Measurements from ENCODE around the gene ARIH2. TPM values are rescaled to one million over a fixed set of nuclear protein-coding genes. Genes with fewer than 3 reads are reported as not detected.
A peak's percentile ranks its signal among the peaks of the same experiment; 100 is the strongest.

The ARIH2 gene
- total RNA-seq, 2 experiments from 2014 or later, result 102 to 112 TPM

GRCh38 chr3:49021813-49022687 is 103.4 kb downstream of the ARIH2 start, which contains the start of gene NDUFAF3:
NDUFAF3 (plus strand) TSS chr3:49022121; CDS start chr3:49022145, 24 bp downstream.
- DNase-seq, result peak; percentile 94
- CTCF ChIA-PET, result interaction anchor here (0.6 to 19.2 kb wide), 13 partner anchors 10 to 586 kb away, joined by 3 to 319 read pairs (median 5); partner anchors contain the start of genes NICN1, P4HTM, QRICH1 and SLC25A20
- peak within 1 kb of the TSS; percentile 99 for H3K27ac Mint-ChIP-seq
- POLR2A ChIA-PET, result interaction anchor here (0.5 to 8.2 kb wide), 24 partner anchors 10 to 448 kb away, joined by 3 to 160 read pairs (median 4); partner anchors contain the start of genes ARIH2, DAG1, IP6K2 and P4HTM
- ATAC-seq, result peak; percentile 74
- peaks cover 61% of the 10 kb centered on the region for H3K4me1 Mint-ChIP-seq (ENCODE audit: low read depth)
- H3K36me3 Mint-ChIP-seq (ENCODE audit: low read depth), result peaks cover 57% of the 10 kb centered on the region
- no peaks in the 10 kb centered on the region for H3K9me3 Mint-ChIP-seq (ENCODE audit: insufficient read depth)
- H3K27me3 Mint-ChIP-seq (ENCODE audit: low read depth), result no peaks in the 10 kb centered on the region
- H3K4me3 Mint-ChIP-seq, result peak within 1 kb of the TSS; percentile 97

DNA sequence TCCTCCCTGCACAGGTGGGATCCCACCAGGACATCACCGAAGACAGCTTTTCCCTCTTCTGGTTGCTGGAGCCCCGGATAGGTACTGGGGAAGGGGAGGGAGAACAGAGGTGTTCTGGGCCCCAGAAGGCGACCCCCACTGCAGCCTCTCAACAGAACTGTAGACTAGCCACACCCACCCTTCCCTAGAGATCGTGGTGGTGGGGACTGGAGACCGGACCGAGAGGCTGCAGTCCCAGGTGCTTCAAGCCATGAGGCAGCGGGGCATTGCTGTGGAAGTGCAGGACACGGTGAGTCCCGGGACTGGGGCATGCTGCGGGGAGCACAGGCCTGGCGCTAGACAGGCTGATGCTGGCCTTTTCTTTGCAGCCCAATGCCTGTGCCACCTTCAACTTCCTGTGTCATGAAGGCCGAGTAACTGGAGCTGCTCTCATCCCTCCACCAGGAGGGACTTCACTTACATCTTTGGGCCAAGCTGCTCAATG is 104.1 kb downstream of the ARIH2 start:
- Mint-ChIP-seq H3K4me1 (ENCODE audit: low read depth) (peaks cover 60% of the 10 kb centered on the region), H3K36me3 (ENCODE audit: low read depth) (peaks cover 61% of the 10 kb centered on the region), H3K27me3 (ENCODE audit: low read depth) (no peaks in the 10 kb centered on the region), H3K27ac (peak overlapping the region; percentile 99), H3K4me3 (peak overlapping the region; percentile 97), H3K9me3 (ENCODE audit: insufficient read depth) (no peaks in the 10 kb centered on the region)
- CTCF ChIA-PET, result interaction anchor here (0.9 to 19.2 kb wide), 9 partner anchors 9 to 587 kb away, joined by 3 to 319 read pairs (median 11); partner anchors contain the start of genes NICN1, P4HTM, QRICH1 and SLC25A20
- DNase-seq (peak; percentile 27), ATAC-seq (no peak)
- POLR2A ChIA-PET, result interaction anchor here (0.5 to 8.2 kb wide), 14 partner anchors 10 to 394 kb away, joined by 3 to 160 read pairs (median 5); partner anchors contain the start of genes IP6K2, P4HTM, QRICH1 and SLC25A20

- peak overlapping the region; percentile 72 for H3K27ac Mint-ChIP-seq
- H3K27me3 Mint-ChIP-seq (ENCODE audit: low read depth), result no peaks in the 10 kb centered on the region
- no peak for DNase-seq
- peak overlapping the region; percentile 49 for H3K4me3 Mint-ChIP-seq
- ChIA-PET CTCF (interaction anchor here (1.2 to 19.2 kb wide), 2 partner anchors 33 to 70 kb away, joined by 5 to 319 read pairs; partner anchors contain the start of genes P4HTM and QRICH1), POLR2A (interaction anchor here (0.7 to 8.2 kb wide), 5 partner anchors 8 to 69 kb away, joined by 3 to 160 read pairs (median 4); partner anchors contain the start of genes QRICH1 and WDR6)
- H3K4me1 Mint-ChIP-seq (ENCODE audit: low read depth), result peaks cover 67% of the 10 kb centered on the region
- H3K36me3 Mint-ChIP-seq (ENCODE audit: low read depth), result peaks cover 68% of the 10 kb centered on the region
- ATAC-seq, result no peak
- H3K9me3 Mint-ChIP-seq (ENCODE audit: insufficient read depth), result no peaks in the 10 kb centered on the region
Observed at GRCh38 chr3:49023775-49024174, 105.1 kb downstream of the ARIH2 start.

DNA sequence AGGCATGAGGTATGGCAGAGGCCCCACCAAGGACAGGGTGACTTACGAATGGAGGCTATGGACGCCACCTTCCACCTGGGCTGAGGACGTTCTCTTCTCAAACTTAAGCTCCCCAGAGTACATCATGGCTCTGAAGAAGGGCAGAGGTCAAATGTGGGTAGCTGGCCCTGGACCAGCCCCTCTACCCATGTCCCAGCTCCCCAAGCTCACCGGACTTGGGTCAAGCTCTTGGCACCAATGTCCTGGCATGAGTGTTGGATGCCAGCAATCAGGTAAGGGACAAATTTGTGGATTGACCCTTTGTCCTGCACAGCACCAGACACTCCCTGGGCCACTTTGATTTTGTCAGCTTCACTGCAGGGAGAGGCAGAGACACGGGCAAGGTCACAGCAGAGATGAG is 105.8 kb downstream of the ARIH2 start:
- peaks cover 70% of the 10 kb centered on the region for H3K4me1 Mint-ChIP-seq (ENCODE audit: low read depth)
- ATAC-seq (no peak), DNase-seq (no peak)
- ChIA-PET CTCF (interaction anchor here (1.2 to 19.2 kb wide), 2 partner anchors 34 to 69 kb away, joined by 5 to 319 read pairs; partner anchors contain the start of genes P4HTM and QRICH1), POLR2A (interaction anchor here (0.7 to 7.8 kb wide), 3 partner anchors 9 to 69 kb away, joined by 3 to 62 read pairs (median 4); partner anchors contain the start of genes QRICH1 and WDR6)
- H3K27ac Mint-ChIP-seq, result peak overlapping the region; percentile 43
- no peaks in the 10 kb centered on the region for H3K27me3 Mint-ChIP-seq (ENCODE audit: low read depth)
- peaks cover 71% of the 10 kb centered on the region for H3K36me3 Mint-ChIP-seq (ENCODE audit: low read depth)
- no peak overlapping the region for H3K4me3 Mint-ChIP-seq
- H3K9me3 Mint-ChIP-seq (ENCODE audit: insufficient read depth), result no peaks in the 10 kb centered on the region

DNA sequence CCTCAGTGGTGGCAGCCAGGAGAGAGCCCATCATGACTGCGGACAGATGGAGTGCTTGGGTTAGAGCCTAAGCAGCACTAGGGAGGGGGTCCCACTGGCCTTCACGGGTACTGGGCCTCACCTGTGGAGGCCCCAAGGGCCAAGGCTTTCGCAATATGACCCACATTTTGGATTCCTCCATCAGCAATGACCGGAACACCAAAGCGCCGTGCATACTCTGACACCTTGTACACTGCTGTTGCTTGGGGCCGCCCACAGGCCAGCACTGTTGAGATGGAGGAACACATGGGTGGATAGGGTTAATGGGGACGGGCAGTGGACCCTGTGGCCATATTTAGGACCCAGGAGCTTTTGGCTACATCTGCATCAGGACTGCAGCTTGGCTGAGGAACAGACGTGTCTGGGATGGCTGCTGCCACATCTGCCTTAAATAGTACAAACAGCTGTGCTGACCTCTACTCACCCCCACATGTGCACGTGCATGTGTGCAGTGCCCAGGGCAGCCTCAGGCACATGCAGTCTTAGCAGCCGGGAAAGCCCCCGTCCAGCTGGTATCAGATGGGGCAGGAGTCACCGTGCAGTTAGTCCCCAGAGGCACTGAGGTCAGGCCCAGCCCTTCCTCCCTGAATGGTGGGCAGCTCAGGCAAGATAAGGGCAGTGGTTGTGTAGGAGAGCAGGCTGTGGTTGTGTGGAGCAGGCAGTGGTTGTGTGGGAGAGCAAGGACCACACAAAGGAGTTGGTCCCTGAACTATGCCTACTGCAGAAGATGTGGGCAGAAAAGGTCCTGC is 106.6 kb downstream of the ARIH2 start:
- POLR2A ChIA-PET, result interaction anchor here (1.4 to 1.5 kb wide), 2 partner anchors 8 to 18 kb away, joined by 3 to 4 read pairs; partner anchors contain the start of gene WDR6
- CTCF ChIA-PET, result interaction anchor here (1.2 kb wide), 1 partner anchor 69 kb away, joined by 5 read pairs; the partner anchor contains the start of gene QRICH1

GRCh38 chr3:49025793-49026520 is 107.3 kb downstream of the ARIH2 start:
- Mint-ChIP-seq H3K27me3 (ENCODE audit: low read depth) (no peaks in the 10 kb centered on the region), H3K36me3 (ENCODE audit: low read depth) (peaks cover 78% of the 10 kb centered on the region), H3K4me3 (no peak overlapping the region), H3K4me1 (ENCODE audit: low read depth) (peaks cover 67% of the 10 kb centered on the region), H3K9me3 (ENCODE audit: insufficient read depth) (no peaks in the 10 kb centered on the region), H3K27ac (peak overlapping the region; percentile 50)
- ATAC-seq, result no peak
- no peak for DNase-seq
- POLR2A ChIA-PET, result interaction anchor here (0.7 to 1.5 kb wide), 4 partner anchors 8 to 139 kb away, joined by 3 to 5 read pairs (median 4); partner anchors contain the start of genes QRICH1 and WDR6
- CTCF ChIA-PET, result interaction anchor here (1.0 kb wide), 1 partner anchor 39 kb away, joined by 3 read pairs; no protein-coding TSS in a partner anchor

More for the DNA sequence above, 106.6 kb downstream of the ARIH2 start:
- no peak for ATAC-seq
- no peak for DNase-seq
- no peaks in the 10 kb centered on the region for H3K27me3 Mint-ChIP-seq (ENCODE audit: low read depth)
- H3K27ac Mint-ChIP-seq, result no peak overlapping the region
- peaks cover 76% of the 10 kb centered on the region for H3K36me3 Mint-ChIP-seq (ENCODE audit: low read depth)
- H3K9me3 Mint-ChIP-seq (ENCODE audit: insufficient read depth), result no peaks in the 10 kb centered on the region
- H3K4me1 Mint-ChIP-seq (ENCODE audit: low read depth), result peaks cover 68% of the 10 kb centered on the region
- H3K4me3 Mint-ChIP-seq, result no peak overlapping the region

DNA sequence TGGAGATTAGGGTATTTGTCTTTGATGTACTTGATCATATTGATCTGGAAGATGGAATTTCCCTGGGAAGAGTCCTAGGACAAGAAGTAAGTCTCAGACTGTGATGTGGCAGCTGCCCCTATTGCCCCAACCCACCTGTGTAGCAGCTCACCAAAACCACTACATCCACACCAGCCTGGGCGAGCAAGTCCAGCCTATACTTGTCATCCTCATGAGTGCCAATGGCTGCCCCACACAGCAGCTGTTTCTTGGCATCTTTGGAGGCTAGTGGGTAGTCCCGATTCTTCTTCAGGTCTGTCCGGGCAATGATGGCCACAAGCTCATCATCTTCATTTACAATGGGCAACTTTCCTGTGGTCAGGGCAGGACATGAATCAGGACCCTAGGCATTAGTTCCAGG is 107.9 kb downstream of the ARIH2 start:
- no peaks in the 10 kb centered on the region for H3K9me3 Mint-ChIP-seq (ENCODE audit: insufficient read depth)
- ATAC-seq, result no peak
- H3K27me3 Mint-ChIP-seq (ENCODE audit: low read depth), result no peaks in the 10 kb centered on the region
- H3K27ac Mint-ChIP-seq, result no peak overlapping the region
- POLR2A ChIA-PET, result interaction anchor here (0.7 to 1.4 kb wide), 3 partner anchors 9 to 139 kb away, joined by 3 to 5 read pairs (median 3); partner anchors contain the start of gene QRICH1
- CTCF ChIA-PET, result interaction anchor here (1.0 kb wide), 1 partner anchor 39 kb away, joined by 3 read pairs; no protein-coding TSS in a partner anchor
- H3K36me3 Mint-ChIP-seq (ENCODE audit: low read depth), result peaks cover 81% of the 10 kb centered on the region
- peaks cover 67% of the 10 kb centered on the region for H3K4me1 Mint-ChIP-seq (ENCODE audit: low read depth)
- no peak for DNase-seq
- H3K4me3 Mint-ChIP-seq, result no peak overlapping the region

DNA sequence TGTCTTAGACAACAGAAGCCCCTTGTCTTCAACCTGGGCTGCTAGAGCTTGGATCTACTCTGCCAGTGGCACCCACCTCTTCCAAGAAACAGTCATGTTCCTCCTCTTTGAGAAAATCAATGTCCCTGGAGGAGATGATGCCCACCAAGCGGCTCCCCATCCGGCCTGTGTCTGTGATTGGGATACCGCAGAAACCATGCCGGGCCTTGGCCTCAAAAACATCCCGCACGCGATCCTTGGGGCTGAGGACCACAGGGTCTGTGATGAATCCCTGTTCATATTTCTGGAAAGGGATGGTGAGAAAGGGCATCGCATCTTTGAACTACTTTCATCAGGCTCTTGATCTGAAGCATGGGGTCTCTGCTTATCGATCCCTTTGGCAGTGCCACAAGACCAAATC is 109.0 kb downstream of the ARIH2 start:
- peaks cover 65% of the 10 kb centered on the region for H3K4me1 Mint-ChIP-seq (ENCODE audit: low read depth)
- no peak for DNase-seq
- peak overlapping the region; percentile 96 for H3K27ac Mint-ChIP-seq
- POLR2A ChIA-PET, result interaction anchor here (2.2 kb wide), 1 partner anchor 38 kb away, joined by 8 read pairs; the partner anchor contains the start of gene P4HTM
- H3K9me3 Mint-ChIP-seq (ENCODE audit: insufficient read depth), result no peaks in the 10 kb centered on the region
- CTCF ChIA-PET, result interaction anchor here (1.1 to 2.2 kb wide), 2 partner anchors 8 to 40 kb away, joined by 5 to 23 read pairs; no protein-coding TSS in a partner anchor
- peak overlapping the region; percentile 92 for H3K4me3 Mint-ChIP-seq
- H3K36me3 Mint-ChIP-seq (ENCODE audit: low read depth), result peaks cover 86% of the 10 kb centered on the region
- no peaks in the 10 kb centered on the region for H3K27me3 Mint-ChIP-seq (ENCODE audit: low read depth)
- no peak for ATAC-seq

DNA sequence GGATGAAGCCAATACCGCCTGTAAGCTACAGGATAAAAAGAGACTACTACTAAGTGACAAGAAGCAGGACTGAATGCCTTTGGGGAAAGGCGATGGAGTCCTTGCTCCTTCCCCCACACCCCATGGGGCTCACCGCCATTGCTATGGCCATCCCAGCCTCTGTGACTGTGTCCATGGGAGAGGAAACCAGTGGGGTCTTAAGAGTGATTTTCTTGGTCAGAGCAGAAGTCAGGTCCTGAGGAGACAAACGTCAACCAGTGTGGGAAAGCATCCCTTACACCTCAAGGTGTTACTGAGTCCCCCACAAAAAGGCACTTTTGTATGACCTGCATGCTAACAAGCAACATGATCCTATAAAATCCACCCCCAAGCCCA is 109.6 kb downstream of the ARIH2 start:
- POLR2A ChIA-PET, result interaction anchor here (0.7 to 2.2 kb wide), 6 partner anchors 9 to 311 kb away, joined by 3 to 22 read pairs (median 8); partner anchors contain the start of genes DALRD3, IP6K2, P4HTM and WDR6
- H3K4me3 Mint-ChIP-seq, result peak overlapping the region; percentile 92
- ATAC-seq (no peak), DNase-seq (no peak)
- H3K27me3 Mint-ChIP-seq (ENCODE audit: low read depth), result no peaks in the 10 kb centered on the region
- H3K9me3 Mint-ChIP-seq (ENCODE audit: insufficient read depth), result no peaks in the 10 kb centered on the region
- peaks cover 84% of the 10 kb centered on the region for H3K36me3 Mint-ChIP-seq (ENCODE audit: low read depth)
- peak overlapping the region; percentile 96 for H3K27ac Mint-ChIP-seq
- CTCF ChIA-PET, result interaction anchor here (0.8 to 2.2 kb wide), 5 partner anchors 8 to 65 kb away, joined by 3 to 23 read pairs (median 8); partner anchors contain the start of genes P4HTM and QRICH1
- peaks cover 58% of the 10 kb centered on the region for H3K4me1 Mint-ChIP-seq (ENCODE audit: low read depth)
